ENCODE data around the gene RNF144A. TPM values are rescaled to one million over a fixed set of nuclear protein-coding genes. Genes with fewer than 3 reads are reported as not detected.

The RNF144A gene
- polyA plus RNA-seq, 1 of the 3 experiments (the other 2 are of a cell fraction): 15.6 TPM

- TF ChIP-seq USF1 (IDR thresholded peaks at IDR 0.05; ENCODE audit: borderline replicate concordance, low read depth) (no peak), POLR2AphosphoS5 (IDR thresholded peaks at IDR 0.05; ENCODE audit: low read depth, low read length) (no peak)
Measured at GRCh38 chr2:6919901-6920742, 2.9 kb downstream of the RNF144A start (continued).

- Histone ChIP-seq H3K79me2 (ENCODE audit: insufficient read depth) (peaks cover 71% of the 10 kb centered on the region), H2AFZ (ENCODE audit: low read depth) (no peak overlapping the region), H3K27me3 (ENCODE audit: insufficient read depth) (no peaks in the 10 kb centered on the region), H3K4me2 (0 out of 2 replicates have a peak overlapping the region, but pooled peaks have one; percentile 0), H3K9me3 (no peaks in the 10 kb centered on the region), H3K27ac (ENCODE audit: low read depth in 2 of 2, low read length in 1 of 2) (peak overlapping the region in 1 of 2 experiments; percentile 47; a peak in 1 of 4 replicates), H3K4me3 (ENCODE audit: low read depth in 2 of 2, low read length in 1 of 2) (no peak overlapping the region), H3K4me1 (ENCODE audit: control insufficient read depth in 1 of 2, insufficient read depth in 2 of 2, low read depth in 1 of 2, low read length in 1 of 2) (peaks cover 6 to 65% of the 10 kb centered on the region in 2 experiments; a peak in 2 of 4 replicates), H3K9ac (no peak overlapping the region), H3K36me3 (replicated peaks in 1 of 2; ENCODE audit: control insufficient read depth in 1 of 2, insufficient read depth in 2 of 2, low read length in 1 of 2) (peaks cover 0 to 4% of the 10 kb centered on the region in 2 experiments), H3F3A (replicated peaks; ENCODE audit: insufficient read depth) (peaks cover 11% of the 10 kb centered on the region), H3K9me2 (no peaks in the 10 kb centered on the region), H4K20me1 (ENCODE audit: insufficient read depth) (peaks cover 53% of the 10 kb centered on the region)
- POLR2A ChIA-PET: interaction anchor here (1.7 kb wide), 1 partner anchor 88 kb away, joined by 5 read pairs; no protein-coding TSS in a partner anchor
- CTCF ChIA-PET: interaction anchor here (1.3 to 25.9 kb wide), 12 partner anchors 8 to 177 kb away, joined by 3 to 437 read pairs (median 7); no protein-coding TSS in a partner anchor
- DNase-seq: no peak
- no peak for TF ChIP-seq EZH2phosphoT487 (IDR thresholded peaks at IDR 0.05; ENCODE audit: borderline replicate concordance, low read depth)
- TF ChIP-seq SIN3A (IDR thresholded peaks at IDR 0.05; ENCODE audit: borderline replicate concordance, low read depth, low read length): no peak
- no peak for TF ChIP-seq RXRA (IDR thresholded peaks at IDR 0.05; ENCODE audit: borderline replicate concordance, low read depth)
- no peak for TF ChIP-seq ELF1 (IDR thresholded peaks at IDR 0.05)
- no peak for TF ChIP-seq GATA2 (CRISPR knock-in tag; IDR thresholded peaks at IDR 0.05)
- TF ChIP-seq SMC3 (IDR thresholded peaks at IDR 0.05; ENCODE audit: low read depth, low read length): no peak
- no peak for TF ChIP-seq MAX (IDR thresholded peaks at IDR 0.05; ENCODE audit: low read depth)
- TF ChIP-seq EP300 (IDR thresholded peaks at IDR 0.05; ENCODE audit: borderline replicate concordance in 1 of 2, low read depth in 1 of 2, low read length in 1 of 2): no peak
- TF ChIP-seq NRF1 (IDR thresholded peaks at IDR 0.05; ENCODE audit: low read depth, low read length): no peak
- TF ChIP-seq RAD21 (IDR thresholded peaks at IDR 0.05; ENCODE audit: low read length): no peak
- no peak for TF ChIP-seq IRF3 (IDR thresholded peaks at IDR 0.05; ENCODE audit: low read depth, low read length)
- no peak for TF ChIP-seq RCOR1 (IDR thresholded peaks at IDR 0.05; ENCODE audit: low read length)
- no peak for TF ChIP-seq NFIC (IDR thresholded peaks at IDR 0.05; ENCODE audit: borderline replicate concordance)
- 63% methylated on average over 4 of the region's 4 CpGs for WGBS (ENCODE audit: low lambda C conversion rate)
Measured at GRCh38 chr2:6920743-6921064, 3.5 kb downstream of the RNF144A start.
